MG63 (cell line): Measurements from ENCODE around the gene IQCM. TPM values are rescaled to one million over a fixed set of nuclear protein-coding genes. Genes with fewer than 3 reads are reported as not detected.
"Not testable (repeated sequence)": the region's sequence is repeated elsewhere in the genome, so short reads cannot be mapped to it uniquely, and the experiment has no call there.

ENCODE experiments used
- DNase-seq: peaks from one replicate; pipeline ENCODE4 v3.0.0-alpha.2; 2020
- H3K27me3 ChIP-seq: fragments of 250-450 bp; sonication (Bioruptor Pico); 2 replicates; pipeline ENCODE4 v1.5.1; 2020; ENCODE audit warnings: mild to moderate bottlenecking, moderate library complexity
- H3K36me3 ChIP-seq: fragments of 250-450 bp; sonication (Bioruptor Pico); 2 replicates; pipeline ENCODE4 v1.5.1; 2020; ENCODE audit warnings: mild to moderate bottlenecking, moderate library complexity
- H3K4me3 ChIP-seq: fragments of 250-450 bp; sonication (Bioruptor Pico); 2 replicates; pipeline ENCODE4 v1.5.1; 2020; ENCODE audit warnings: mild to moderate bottlenecking, moderate library complexity
- H3K9me3 ChIP-seq: fragments of 250-450 bp; sonication (Bioruptor Pico); 2 replicates; pipeline ENCODE4 v1.5.1; 2020; ENCODE audit warnings: mild to moderate bottlenecking, moderate library complexity
- total RNA-seq: library from RNA; depleted of rRNA; stranded (reverse); fragments of >200 nt; shearing (Covaris generic); gene quantifications from 2 replicates; pipeline ENCODE4 v1.2.3, GENCODE V29; 2014; ENCODE audit warnings: low replicate concordance

Gene IQCM
- total RNA-seq, 1 experiment from 2014 or later, result not detected

DNA sequence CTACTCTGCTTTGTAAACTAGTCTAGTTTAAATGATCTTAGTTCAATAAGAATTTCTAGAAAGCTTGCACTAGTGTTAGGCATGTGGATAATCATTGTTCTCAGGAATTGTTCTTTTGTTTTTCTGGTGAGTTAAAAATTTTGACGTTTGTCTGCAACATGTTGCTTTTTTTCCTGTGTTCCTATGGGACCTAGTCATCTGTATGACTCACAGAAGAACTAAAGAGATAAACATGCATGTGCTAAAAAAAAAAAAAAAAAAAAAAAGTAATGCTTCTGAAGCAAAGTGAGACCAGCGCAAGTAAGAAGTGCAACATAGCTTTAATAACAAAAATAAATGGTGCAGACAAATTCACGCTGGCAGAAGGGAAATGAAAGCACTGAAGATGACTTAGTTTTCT, 471.2 kb downstream of the IQCM start:
- H3K9me3 ChIP-seq, result no peaks in the 10 kb centered on the region
- H3K27me3 ChIP-seq, result no peaks in the 10 kb centered on the region
- no peak for DNase-seq
- no peak overlapping the region for H3K4me3 ChIP-seq
- no peaks in the 10 kb centered on the region for H3K36me3 ChIP-seq

DNA sequence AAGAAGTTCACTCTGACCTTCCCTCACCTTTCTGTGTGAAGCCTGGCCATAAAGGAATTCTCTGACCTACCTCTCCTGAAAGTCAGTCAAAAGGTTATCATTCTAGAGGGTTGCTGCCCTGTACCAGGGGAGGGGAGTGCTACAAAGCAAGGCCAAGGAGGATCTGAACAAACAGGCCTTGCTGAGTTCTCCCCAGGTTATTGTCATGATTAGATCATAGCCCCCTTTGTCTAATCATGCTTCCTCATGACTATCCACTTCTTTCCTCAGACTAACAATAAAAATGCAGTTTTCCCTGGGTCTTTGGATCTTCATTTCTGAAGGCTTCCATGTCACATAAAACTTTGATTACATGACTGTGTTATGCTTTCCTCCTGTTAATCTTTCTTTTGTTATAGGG, 472.0 kb downstream of the IQCM start:
- H3K4me3 ChIP-seq, result no peak overlapping the region
- DNase-seq, result no peak
- no peaks in the 10 kb centered on the region for H3K36me3 ChIP-seq
- no peaks in the 10 kb centered on the region for H3K9me3 ChIP-seq
- H3K27me3 ChIP-seq, result no peaks in the 10 kb centered on the region

DNA sequence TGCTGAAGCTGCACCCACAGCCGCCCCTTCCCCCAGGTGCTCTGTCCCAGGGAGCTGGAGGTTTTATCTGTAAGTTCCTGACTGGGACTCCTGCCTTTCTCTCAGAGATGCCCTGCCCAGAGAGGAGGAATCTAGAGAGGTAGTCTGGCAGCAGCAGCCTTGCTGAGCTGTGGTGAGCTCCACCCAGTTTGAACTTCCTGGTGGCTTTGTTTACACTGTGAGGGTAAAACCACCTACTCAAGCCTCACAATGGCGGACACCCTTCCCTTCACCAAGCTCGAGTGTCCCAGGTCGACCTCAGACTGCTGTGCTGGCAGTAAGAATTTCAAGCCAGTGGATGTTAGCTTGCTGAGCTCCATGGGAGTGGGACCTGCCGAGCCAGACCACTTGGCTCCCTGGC, 474.5 kb downstream of the IQCM start:
- H3K9me3 ChIP-seq, H3K4me3 ChIP-seq, H3K36me3 ChIP-seq, H3K27me3 ChIP-seq, DNase-seq: not testable (repeated sequence)

DNA sequence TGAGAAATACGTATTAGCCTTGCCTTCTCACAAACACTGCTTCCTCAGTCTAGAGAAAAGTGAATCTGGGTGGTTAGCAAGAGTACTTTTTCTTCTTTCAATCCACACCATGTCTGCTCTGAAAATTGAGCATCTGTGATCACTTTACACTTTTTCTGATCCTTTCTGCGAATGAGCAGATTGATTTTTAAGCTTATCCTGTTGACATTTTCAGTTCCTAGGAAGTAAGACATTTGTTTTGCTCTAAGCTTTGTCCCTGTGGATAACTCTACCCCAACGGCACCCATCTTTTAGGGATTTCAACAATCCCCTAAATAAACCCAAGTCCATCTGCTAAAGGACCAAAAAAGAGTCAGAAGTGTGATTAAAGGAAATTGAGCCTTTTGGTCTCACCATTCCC, 487.5 kb downstream of the IQCM start:
- Histone ChIP-seq H3K9me3 (no peaks in the 10 kb centered on the region), H3K4me3 (no peak overlapping the region), H3K27me3 (no peaks in the 10 kb centered on the region), H3K36me3 (no peaks in the 10 kb centered on the region)
- DNase-seq, result no peak

GRCh38 chr4:149322203-149322602, 493.4 kb downstream of the IQCM start:
- Histone ChIP-seq H3K9me3 (peaks cover 3% of the 10 kb centered on the region; the same call in 1 of the 2 replicates), H3K4me3 (no peak overlapping the region), H3K27me3 (no peaks in the 10 kb centered on the region), H3K36me3 (no peaks in the 10 kb centered on the region)
- no peak for DNase-seq

DNA sequence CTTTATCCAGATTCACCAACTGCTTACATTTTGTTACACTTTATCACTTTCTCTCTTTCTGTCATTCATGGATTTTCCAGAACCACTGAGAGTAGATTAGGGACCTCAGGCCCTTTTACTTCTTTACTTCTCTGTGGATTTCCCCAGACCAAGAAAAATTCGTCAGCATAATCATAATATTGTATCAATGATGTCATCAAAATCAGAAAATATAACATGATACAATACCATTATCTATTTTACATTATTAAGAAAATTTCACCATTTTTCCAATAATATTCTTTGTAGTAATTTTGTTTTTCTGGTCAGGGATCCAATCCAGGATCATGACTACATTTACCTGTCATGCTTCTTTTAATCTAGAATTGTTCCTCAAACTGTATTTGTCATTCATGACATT, 494.2 kb downstream of the IQCM start:
- Histone ChIP-seq H3K4me3 (no peak overlapping the region), H3K36me3 (no peaks in the 10 kb centered on the region), H3K27me3 (no peaks in the 10 kb centered on the region), H3K9me3 (peaks cover 3% of the 10 kb centered on the region; the same call in 1 of the 2 replicates)
- DNase-seq, result no peak

GRCh38 chr4:149311076-149311475, 504.6 kb downstream of the IQCM start:
- no peaks in the 10 kb centered on the region for H3K36me3 ChIP-seq
- no peak for DNase-seq
- no peaks in the 10 kb centered on the region for H3K9me3 ChIP-seq
- no peak overlapping the region for H3K4me3 ChIP-seq
- H3K27me3 ChIP-seq, result no peaks in the 10 kb centered on the region

DNA sequence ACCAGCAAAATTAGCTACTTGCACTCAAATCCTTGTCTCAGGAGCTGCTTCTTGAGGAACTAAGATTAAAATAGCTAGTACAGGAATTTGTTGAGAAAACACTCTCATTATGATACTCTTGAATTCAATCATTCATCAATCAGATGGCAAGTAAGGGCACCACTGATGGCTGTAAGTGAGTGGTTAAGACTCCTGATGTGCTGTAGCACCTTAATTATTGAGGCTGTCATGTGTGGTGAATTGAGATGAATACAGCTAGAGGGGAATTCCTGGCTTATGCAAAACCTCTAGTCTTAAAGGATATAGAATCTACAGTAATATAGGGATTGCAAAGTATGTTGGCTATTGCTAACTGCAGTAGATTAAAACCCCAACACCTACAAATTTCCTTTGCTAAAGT, 509.1 kb downstream of the IQCM start:
- H3K4me3 ChIP-seq, result no peak overlapping the region
- no peaks in the 10 kb centered on the region for H3K9me3 ChIP-seq
- DNase-seq, result no peak
- H3K27me3 ChIP-seq, result no peaks in the 10 kb centered on the region
- H3K36me3 ChIP-seq, result no peaks in the 10 kb centered on the region
